M059J (cell line): Measurements from ENCODE around the gene PRRT2. TPM values are rescaled to one million over a fixed set of nuclear protein-coding genes. Genes with fewer than 3 reads are reported as not detected.
"Not testable (repeated sequence)": the region's sequence is repeated elsewhere in the genome, so short reads cannot be mapped to it uniquely, and the experiment has no call there.

Experiments
- DNase-seq: peaks from one replicate; pipeline ENCODE4 v3.0.0-alpha.2; 2012; ENCODE audit warnings: low read depth
- total RNA-seq: library from RNA; depleted of rRNA; stranded (reverse); fragments of >200 nt; shearing (Covaris generic); gene quantifications from 2 replicates; pipeline ENCODE4 v1.2.3, GENCODE V29; 2014

Gene PRRT2
- total RNA-seq, 1 experiment from 2014 or later, result 0.20 TPM

DNA sequence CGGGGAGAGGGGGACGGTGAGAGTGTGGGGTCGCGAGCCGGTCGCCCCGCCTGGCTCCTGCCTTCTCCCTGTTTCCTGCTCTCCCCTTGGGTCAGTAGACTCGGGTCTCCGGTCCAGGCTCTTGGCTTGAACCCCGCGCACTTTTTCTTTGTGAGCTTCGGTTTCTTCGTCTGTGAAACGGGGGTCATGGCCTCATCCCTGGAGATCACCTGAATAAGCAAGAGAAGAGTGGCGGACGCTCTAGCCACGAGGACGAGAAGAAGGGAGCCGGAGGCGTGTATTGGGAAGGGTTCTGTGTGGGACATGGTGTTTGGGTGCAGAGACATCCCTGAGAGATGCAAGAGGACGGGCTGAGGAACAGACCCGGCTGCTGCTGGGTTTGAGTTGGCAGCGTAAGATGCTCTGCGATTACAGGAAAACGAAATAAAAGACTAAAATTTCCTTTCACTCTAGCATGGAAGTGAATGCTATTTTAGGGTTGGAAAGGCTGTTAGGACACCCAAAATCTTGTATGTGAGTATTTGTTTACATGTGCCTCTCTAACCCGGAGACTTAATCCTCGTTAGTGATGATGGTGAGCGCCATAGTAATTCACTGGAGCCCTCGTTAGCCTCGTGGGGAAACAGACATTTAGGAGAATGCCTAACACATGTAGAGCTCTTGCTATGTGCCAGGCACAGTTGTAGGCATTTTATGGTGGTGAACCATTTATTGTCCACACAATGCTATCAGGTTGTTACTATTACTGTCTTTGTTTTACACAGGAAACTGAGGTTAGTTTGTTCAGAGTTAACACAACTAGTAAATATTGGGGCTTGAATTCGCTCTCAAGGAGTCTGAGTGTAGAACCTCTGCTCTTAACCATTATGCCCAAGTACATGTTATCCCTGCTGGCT, 20.8 kb upstream of the PRRT2 start:
- no peak for DNase-seq

DNA sequence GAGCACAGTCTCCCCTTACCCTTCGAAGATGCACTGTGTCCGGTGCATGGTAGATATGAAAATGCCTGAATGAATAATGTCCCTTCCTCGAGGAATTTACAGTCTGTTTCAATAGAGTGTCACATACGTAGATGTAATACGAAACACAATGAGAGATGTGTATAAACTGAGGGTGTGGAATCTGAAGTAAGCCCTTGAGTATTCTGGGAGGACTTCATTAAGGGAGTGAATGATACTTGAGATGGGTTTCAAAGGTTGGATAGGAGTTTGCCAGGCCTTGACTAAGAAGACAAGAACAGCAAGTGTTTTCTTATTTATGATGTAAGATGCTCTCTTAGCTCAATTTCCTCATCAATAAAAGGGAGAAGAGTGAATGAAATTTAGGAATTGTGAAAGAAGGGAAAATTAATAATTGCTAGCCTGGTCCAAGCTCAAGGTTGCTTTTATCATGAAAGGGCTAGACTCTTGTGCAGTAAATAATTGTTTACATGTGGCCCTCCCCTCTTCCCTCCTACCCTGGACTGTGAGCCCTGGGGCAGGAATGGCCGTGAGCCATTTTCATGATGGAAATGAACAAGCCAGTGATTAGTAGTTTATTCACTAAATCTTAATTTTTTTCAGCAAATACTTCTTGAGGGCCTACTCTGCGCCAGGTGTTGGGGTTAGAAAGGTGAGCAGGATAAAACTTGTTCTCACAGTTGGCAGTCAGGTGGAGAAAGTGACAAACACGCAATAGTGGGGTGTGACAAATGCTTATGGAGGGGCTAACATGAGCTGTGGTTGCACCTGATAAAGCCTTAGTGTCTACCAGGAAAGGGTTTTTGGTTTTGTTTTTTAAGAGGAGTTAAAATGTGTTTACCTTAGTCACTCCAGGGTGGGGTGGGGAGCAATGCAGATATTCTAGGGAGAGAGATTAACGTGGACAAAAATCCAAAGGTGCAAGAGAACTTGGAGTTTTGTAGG, 19.9 kb upstream of the PRRT2 start:
- DNase-seq, result no peak

DNA sequence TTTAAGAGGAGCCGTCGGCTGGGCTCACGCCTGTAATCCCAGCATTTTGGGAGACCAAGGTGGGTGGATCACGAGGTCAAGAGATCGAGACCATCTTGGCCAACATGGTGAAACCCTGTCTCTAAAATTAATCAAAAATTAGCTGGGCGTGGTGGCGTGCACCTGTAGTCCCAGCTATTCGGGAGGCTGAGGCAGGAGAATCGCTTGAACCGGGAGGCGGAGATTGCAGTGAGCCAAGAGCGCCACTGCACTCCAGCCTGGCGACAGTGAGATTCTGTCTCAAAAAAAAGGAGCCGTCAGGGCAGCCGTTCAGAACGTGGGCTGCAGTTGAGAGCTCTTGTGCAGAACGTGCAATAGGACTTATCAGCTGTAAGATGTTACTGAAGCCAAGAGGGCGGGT, 18.8 kb upstream of the PRRT2 start:
- DNase-seq, result not testable (repeated sequence)

DNA sequence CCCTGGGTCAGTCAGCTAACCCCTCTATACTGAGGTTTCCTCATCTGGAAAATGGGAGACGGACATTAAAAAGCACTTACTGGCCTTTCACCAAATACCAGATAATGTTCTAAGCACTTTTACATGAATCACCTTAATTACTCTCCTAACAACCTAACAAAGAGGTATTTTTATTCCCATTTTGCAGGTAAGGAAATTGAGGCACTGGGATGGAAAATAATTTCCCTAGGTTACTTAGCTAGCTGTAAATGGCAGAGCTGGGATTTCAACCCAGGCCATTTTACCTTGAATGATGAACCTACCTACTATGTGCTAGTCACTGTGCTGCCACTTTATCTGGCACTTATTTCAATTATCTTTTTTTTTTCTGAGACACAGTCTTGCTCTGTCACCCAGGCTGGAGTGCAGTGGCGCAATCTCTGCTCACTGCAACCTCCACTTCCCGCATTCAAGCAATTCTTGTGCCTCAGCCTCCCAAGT, 17.7 kb upstream of the PRRT2 start:
- no peak for DNase-seq

DNA sequence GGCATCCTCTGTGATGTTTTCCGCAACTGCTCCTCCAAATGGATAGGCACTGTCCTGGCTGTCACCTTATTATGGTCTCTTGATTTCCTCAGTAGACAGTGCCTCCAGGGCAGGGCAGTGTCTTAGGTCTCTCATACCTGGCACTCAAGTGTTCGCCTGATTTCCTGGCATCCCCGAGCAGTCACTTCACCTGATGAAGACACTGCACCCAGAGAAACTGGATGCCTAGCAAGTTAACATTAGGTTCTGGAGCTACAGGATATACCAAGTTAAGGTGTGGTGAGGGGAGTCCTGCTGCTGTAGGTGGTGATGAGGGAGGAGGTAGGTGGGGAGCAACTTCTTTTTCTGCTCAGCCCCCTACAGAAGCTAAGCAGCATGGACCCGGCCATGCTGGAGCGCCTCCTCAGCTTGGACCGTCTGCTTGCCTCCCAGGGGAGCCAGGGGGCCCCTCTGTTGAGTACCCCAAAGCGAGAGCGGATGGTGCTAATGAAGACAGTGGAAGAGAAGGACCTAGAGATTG, 9.5 kb upstream of the PRRT2 start:
- DNase-seq, result no peak

DNA sequence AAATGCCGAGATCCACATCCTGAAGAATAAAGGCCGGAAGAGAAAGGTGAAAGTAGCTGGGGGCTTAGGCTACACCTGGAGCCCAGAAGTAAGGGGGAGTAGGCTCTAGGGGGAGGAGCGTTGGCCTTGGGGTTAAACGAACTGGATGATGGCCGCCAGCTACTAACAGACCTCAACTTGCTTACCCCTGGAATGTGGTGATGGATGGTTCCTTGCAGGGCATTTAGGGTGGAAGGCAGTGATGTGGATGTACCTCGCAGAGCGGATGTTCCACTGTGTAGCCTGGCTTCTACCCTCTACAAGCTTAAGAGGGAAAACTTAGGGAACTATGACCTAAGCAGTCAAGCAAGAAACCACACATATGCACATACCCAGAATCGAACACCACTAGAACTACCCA, 8.0 kb upstream of the PRRT2 start:
- no peak for DNase-seq

DNA sequence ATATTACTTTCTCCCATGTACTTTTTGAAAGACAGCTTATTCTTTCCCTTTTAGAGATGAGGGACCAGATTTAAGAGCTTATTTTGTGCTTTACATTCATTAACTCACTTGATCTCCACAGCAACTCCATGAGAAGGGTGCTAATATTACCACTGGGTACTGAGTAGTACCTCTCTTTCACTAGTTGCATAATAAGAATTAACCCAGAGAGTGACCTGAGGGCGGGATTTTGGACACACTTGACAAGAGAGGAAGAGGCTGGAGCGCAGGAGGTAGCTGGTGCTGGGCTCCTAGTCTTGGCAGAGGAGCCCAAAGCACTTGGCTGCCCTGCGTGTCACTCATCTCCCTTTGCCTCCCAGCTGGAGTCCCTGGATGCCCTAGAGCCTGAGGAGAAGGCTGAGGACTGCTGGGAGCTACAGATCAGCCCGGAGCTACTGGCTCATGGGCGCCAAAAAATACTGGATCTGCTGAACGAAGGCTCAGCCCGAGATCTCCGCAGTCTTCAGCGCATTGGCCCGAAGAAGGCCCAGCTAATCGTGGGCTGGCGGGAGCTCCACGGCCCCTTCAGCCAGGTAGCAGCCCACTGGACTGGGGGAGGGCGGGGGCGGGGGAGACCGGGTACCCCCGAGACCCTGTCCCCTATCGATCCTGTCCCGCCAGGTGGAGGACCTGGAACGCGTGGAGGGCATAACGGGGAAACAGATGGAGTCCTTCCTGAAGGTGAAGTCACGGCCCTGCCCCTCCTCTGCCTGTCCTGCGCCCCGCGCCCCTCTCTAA, 7.3 kb upstream of the PRRT2 start:
- DNase-seq, result peak; percentile 77

DNA sequence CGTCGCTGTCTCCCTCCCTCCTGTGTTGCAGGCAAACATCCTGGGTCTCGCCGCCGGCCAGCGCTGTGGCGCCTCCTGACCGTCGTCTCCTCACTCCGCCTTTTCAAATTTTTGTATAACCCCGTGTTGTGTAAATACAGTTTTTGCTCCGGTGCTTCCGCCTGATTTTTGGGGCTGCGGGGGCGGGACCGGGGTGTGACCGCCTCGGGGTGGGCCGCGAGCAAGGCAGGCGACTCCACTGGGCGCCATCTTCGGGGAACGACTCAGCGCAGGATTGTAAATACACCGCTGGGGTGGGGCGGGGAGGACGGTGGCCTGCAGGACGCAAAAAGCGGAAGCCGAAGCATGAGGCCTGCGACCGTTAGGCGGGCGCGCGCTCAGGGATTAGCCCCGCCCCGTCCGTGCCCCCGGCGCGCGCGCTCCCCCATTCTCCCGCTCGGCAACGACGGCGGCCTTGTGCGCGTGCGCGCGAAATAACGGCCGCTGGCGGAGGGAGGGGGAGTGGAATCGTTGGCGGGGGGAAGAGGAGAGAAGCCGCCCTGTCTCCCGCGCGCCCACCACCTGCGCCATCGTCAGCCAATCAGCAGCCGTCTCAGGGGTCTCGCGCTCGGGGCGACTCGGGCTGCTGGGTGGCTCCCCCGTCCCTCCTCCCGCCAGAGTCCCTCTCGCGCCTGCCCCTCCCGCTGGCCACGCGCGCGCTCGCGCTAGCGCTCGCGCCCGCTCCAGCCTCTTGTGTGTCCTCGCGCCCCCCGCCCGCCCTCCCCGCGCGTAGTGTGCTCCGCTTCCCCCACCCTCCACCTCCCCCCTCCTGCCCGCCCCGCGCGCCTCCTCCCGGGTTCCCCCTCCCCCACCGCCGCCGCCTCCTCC, 6.5 kb upstream of the PRRT2 start:
- peak; percentile 95 for DNase-seq

DNA sequence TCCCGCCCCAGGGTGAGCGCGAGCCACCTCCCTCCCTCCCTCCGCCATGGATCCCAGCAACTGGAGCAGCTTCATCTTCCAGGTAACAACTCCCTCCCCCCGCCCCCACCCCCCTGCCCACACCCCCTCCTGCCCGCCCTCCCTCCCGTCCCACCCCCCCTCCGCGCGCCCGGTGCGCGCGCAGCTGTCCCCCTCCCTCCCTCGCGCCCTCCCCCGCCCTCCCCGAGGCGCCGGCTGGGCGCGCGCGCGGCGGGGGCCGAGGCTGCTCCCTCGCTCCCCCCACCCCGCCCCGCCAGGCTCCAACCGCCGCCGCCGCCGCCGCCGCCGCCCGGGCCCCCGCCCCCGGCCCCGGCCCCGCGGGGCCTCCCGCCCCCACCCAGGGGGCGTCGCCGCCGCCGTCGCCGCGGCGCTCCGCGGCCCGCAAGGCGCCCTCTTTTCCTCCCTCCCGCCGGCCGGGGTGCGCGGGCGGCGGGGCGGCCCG, 5.9 kb upstream of the PRRT2 start, which contains the start of gene MAZ:
Gene MAZ (plus strand): TSS at position 431 of the 481 bp plus-strand sequence. CDS start 173 bp downstream, outside the sequence.
- peak; percentile 89 for DNase-seq

DNA sequence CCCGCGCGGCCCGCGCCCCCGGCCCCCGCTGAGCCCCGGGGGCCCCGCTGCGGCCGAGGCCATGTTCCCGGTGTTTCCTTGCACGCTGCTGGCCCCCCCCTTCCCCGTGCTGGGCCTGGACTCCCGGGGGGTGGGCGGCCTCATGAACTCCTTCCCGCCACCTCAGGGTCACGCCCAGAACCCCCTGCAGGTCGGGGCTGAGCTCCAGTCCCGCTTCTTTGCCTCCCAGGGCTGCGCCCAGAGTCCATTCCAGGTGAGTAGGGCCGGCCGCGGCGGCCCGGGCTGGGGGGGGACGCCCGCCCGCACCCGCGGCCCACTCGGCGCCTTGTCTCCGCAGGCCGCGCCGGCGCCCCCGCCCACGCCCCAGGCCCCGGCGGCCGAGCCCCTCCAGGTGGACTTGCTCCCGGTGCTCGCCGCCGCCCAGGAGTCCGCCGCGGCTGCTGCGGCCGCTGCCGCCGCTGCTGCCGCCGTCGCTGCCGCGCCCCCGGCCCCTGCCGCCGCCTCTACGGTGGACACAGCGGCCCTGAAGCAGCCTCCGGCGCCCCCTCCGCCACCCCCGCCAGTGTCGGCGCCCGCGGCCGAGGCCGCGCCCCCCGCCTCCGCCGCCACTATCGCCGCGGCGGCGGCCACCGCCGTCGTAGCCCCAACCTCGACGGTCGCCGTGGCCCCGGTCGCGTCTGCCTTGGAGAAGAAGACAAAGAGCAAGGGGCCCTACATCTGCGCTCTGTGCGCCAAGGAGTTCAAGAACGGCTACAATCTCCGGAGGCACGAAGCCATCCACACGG, 5.2 kb upstream of the PRRT2 start:
- peak; percentile 77 for DNase-seq

DNA sequence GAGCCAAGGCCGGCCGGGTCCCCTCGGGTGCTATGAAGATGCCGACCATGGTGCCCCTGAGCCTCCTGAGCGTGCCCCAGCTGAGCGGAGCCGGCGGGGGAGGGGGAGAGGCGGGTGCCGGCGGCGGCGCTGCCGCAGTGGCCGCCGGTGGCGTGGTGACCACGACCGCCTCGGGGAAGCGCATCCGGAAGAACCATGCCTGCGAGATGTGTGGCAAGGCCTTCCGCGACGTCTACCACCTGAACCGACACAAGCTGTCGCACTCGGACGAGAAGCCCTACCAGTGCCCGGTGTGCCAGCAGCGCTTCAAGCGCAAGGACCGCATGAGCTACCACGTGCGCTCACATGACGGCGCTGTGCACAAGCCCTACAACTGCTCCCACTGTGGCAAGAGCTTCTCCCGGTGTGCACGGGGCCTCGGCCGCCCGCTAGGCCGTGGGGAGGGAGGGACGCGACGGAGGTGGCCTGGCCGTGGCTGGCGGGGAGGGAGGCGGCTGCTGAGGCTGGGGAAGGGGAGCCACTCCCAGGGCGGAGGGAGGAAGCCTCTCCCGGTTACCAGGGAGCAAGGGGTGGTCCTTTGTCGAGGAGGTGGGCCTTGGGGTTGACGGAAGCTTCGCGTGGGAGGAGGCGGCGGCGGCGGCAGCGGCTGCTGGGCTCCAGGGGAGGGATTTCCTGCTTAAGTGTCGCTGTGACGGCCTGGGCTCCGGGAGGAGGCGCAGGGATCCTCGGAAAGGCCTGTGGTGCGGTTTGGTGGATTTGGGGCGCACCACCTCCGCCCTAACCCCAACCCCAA, 4.4 kb upstream of the PRRT2 start:
- peak; percentile 88 for DNase-seq

DNA sequence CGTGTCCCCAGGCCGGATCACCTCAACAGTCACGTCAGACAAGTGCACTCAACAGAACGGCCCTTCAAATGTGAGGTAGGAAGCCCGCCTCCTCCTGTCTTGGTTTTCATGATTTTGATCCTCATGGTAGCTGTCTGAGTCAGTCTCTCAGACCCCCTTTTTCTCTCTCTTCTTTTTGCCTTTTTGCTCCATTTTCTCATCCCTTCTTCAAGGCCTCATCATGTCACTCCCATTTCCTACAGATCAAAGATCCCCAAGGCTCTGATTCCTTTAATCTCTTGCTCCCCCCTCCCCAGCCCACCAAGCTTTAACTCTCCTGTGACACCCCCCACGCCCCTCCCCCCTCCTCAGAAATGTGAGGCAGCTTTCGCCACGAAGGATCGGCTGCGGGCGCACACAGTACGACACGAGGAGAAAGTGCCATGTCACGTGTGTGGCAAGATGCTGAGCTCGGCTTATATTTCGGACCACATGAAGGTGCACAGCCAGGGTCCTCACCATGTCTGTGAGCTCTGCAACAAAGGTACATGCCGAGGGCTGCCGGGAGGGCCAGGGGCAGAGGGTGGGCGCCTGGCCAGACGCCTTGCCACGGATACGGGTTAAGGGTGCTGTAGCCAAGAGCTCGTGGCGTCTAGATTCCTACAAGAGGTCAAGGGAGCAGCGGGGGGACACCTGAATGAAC, 3.6 kb upstream of the PRRT2 start:
- no peak for DNase-seq

DNA sequence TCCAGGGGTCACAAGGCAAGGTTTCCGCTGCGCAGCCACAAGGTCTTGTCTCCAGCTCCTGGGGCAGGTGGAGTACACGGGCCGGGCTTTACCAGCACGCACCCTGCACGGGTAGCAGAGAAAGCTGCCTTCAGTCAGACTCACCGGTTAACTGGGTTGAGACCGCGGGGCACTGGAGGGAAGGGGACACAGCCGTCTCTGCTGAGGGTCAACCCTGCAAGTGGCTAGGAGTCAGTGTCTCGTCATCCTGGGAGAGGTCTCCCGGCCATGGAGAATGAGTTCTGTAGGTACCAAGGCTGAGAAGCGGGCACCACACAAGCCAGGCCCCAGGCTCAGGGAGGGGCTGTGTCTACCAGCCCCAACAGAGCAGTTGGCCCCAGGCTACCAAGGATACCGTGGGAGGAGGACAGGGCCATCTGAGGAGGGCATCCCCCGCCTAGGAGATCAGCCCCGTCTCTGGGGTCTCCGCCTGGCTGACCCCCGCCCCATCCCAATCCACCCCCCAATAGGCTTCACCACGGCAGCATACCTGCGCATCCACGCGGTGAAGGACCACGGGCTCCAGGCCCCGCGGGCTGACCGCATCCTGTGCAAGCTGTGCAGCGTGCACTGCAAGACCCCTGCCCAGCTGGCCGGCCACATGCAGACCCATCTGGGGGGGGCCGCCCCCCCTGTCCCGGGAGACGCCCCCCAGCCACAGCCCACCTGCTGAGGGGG, 2.8 kb upstream of the PRRT2 start:
- DNase-seq, result no peak

DNA sequence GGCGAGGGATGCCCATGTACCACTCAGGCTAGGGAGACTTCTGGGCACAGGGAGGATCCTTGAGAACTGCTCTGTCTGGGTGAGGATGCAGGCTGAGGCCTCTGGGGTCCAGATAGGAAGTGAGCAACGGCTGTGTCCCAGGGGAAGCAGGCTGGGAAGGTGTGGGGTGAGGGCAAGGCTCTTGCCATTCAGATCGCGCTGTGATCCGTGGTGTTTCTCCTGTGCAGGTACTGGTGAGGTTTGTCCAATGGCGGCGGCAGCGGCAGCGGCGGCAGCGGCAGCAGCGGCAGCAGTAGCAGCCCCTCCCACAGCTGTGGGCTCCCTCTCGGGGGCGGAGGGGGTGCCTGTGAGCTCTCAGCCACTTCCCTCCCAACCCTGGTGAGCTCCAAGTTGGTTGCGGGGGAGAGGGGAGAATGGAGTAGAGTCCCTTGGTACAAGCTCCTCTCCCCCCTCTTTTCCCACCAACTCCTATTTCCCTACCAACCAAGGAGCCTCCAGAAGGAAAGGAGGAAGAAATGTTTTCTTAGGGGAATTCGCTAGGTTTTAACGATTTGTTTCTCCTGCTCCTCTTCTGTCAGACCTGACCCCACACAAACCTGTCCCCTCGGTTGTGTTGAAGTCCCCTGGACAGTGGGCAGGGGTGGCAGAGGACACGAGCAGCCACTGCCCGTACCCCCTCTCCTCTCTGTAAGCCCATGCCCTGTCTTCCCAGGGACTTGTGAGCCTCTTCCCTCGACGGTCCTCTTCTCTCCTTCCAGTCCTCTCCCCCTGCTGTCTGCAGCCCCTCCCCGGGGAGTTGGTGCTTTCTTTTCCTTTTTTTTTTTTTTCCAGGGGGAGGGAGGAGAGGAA, 1.9 kb upstream of the PRRT2 start:
- no peak for DNase-seq

DNA sequence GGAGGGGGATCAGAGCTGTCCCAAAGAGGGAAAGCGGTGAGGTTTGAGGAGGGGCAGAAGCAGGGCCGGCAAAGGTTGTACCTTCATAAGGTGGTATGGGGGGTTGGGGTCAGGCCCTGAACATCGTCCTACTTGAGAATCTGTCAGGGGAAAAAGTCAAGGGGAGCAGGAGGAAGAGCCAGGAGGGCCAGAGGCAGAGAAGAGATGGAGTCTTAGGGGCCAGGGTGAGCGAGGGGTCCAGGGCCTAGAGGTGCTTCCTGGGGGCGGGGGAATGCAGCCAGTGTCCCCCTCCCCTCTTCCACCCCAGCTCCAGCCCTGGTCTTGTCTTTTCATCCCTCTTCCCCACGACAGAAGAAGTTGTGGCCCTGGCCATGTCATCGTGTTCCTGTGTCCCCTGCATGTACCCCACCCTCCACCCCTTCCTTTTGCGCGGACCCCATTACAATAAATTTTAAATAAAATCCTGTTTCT, 1.3 kb upstream of the PRRT2 start:
- DNase-seq, result no peak
